ENCODE results near the gene PXMP2.
"Not testable (repeated sequence)": the region's sequence is repeated elsewhere in the genome, so short reads cannot be mapped to it uniquely, and the experiment has no call there.

PXMP2 gene

GRCh38 chr12:132660996-132661395, 26.4 kb upstream of the PXMP2 start:
- DNase-seq: no peak

GRCh38 chr12:132661972-132662371, 25.4 kb upstream of the PXMP2 start:
- DNase-seq: no peak

DNA sequence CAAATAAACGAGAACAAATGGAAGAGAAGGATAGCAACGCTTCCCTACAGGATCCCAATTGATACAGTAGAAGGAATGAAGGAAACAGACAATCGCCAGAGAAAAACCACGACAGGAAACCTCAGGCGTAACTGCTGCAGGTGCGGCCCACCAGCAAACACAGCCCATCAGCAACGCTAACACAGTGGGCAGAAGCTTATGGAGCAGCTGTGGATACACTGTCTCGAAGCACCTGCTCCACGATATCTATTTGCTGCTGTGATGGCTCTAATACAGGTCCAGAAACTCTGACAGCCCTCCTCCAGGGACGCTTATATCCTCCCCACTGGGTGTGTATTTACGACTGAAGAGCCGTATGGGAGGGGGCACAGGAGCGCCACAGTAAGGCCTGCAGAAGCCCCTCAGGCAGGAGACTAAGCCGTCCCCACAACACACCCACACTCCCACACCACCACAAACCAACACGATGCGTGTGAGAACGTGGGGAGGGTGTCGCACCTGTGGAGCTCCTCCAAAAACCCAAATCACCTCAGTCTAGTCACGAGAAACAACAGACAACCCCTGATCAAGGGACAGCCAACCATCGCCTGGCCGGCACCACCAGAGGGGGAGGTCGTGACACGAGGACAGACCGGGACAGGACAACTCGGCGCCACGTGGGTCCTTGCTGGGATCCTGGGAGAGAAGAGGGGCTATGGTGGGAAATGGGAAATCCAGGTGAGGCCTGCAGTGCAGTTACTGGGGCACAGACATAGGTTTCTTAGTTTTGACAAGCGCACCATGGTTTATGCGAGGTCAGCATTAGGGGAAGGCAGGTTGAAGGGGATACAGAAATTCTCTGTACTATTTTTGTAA, 24.3 kb upstream of the PXMP2 start:
- no peak for DNase-seq

- no peak for DNase-seq
Measured at GRCh38 chr12:132664206-132665148, 22.9 kb upstream of the PXMP2 start.

GRCh38 chr12:132665149-132665491, 22.3 kb upstream of the PXMP2 start:
- DNase-seq: no peak

GRCh38 chr12:132665794-132666193, 21.6 kb upstream of the PXMP2 start:
- DNase-seq: no peak

DNA sequence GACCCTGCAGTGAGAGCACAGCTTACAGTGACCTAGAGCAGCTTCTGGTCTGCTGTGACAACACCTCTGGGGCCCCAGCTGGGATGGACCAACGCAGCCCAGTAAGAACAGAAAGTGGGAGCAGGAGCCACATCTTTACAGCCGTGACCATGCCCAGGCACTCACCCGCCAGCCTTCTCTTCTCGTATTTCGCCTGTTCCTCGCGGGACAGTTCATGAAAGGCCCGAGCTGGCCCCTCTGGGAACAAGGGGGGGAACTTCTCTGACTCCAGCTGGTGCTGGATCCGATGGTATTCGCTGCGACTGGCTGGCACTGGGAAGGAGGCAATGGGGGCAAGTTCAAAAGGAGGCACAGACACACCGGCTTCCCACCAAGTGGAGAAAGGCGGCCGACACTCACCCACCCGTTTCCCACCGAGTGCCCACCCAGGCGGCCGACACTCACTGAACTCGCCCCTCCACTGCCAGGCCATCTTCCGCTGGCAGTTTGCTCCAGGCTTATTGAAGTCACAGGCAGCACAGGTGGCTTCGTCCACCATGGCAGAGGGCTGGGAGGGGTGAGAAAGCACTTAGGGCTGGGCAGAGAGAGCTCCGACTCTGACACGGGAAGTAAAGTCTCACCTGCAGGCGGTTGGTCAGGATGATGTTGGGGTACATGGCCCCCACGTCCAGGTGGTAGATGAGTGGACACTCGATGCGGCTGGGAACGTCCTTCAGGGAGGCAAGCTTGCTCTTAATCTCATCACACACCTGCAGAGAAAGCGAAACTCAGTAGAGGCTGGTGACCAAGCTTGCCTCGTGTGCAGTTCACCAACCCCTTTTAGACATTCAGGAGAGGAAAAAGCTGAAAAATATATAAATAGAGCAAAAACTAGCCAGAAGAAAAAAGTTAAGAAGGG, 18.9 kb upstream of the PXMP2 start:
- DNase-seq: no peak

DNA sequence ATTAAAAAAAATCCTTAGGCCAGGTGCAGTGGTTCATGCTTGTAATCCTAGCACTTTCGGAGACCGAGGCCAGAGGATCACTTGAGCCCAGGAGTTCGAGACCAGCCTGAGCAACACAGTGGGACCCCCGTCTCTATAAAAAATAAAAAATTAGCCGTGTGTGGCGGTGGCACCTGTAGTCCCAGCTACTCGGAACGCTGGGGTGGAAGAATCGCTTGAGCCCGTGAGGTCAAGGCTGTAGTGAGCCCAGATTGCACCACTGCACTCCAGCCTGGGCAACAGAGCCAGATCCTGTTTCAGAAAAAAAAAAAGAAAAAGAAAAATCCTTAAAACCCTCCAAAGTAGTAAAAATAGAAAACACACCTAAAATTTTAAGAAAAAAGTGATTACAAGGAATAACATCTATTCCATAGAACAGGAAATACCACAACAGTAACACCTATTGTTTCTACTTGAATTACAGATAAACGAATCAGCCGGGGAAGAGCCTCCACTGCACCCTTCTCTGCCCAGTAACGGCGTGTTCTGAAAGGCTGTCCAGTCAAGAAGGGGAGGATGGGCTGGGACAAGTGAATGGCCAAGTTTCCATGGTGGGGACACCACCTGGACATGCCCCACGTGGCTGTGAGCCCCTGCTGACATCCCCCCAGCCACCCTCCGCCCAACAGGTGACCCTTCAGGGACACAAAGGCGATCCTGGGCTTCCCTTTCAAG, 18.1 kb upstream of the PXMP2 start:
- DNase-seq: no peak

GRCh38 chr12:132672116-132672515, 15.3 kb upstream of the PXMP2 start:
- DNase-seq: no peak

- no peak for DNase-seq
Measured at GRCh38 chr12:132672678-132673077, 14.7 kb upstream of the PXMP2 start.

DNA sequence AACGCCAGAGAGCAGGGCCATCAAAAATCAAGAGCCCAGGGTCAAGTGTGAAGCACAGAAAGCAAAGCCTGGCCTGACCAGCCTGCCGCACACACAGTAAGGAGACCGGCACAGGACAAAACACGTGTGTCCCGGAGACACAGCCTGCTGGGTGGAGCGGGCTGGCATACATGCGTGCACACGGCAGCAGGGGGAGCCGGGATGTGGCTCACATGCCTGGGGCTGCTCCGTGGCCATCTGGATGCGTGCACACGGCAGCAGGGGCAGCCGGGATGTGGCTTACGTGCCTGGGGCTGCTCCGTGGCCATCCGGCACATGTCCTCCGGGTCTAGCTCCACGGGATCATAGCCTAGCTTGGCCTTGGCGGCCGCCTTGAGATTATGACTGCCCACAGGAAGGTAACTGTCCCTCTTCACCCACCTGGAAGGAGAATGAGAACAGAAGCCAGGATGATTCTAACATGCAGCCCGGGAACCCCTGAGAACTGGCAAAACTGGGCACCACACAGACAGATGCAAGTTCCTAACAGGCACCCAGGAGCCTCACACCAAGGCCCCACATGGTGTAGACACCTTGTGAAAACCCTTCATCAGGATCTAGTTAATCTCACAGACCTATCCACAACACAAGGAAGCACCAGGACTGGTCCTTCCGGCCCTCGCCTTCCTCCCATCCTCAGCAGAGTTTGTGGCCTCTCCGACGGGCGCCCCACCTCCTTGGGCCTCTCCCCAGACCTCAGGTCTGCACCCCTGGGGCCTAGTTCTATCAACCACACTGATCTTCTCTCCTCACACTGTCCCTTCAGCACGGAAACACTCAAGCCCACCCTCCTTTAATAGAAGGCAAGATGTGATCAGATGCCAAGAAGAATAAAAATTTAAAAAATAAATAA, 13.9 kb upstream of the PXMP2 start:
- DNase-seq: no peak

DNA sequence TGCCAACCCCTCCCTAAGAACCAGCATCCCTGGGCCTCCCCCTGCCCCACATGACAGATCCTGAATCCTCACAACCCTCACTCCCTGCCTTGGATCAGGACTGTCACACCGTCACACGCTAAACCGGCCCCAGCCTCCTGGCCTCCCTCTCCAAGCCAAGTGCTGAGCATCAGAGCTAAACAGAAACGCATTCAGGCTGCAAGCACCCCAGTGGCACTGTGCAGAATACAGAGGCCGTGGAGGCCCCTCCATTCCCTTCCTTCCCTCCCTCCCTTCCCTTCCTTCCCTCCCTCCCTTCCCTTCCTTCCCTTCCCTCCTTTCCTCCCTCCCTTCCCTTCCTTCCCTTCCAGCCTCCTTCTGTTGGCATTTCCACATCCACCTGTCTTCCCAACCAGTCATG, 12.8 kb upstream of the PXMP2 start:
- no peak for DNase-seq

DNA sequence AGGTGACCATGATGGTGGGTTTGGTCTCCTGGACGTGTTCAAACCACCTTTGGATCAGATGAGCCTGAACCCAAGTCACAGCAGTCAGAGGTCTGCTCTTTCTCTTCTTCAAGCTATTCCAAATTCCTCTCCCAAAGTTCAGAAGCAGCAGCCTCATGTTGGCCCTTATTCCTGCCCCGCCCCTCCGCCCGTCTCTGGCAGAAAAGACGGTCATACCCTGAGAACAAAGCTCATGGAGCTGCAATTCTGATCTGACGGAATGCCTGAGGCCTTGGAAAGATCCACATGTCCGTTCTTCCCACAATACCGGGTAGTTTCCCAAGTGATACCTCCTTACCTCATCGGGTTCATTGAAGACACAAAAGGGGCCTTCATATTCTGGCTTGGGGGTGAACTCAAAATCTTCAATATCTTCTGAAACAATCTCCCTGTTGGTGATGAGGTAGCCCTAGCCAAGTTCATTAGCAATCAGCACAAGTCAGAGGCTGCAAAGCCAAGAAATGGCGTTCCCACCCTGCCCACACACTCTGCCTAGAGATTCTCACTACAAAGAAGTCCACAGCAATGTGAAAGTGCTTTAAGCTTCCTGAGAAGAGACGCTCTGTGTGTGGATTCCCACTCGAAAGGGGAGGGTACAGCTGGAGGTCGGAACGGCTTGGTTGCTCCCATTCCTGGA, 11.5 kb upstream of the PXMP2 start:
- no peak for DNase-seq

- no peak for DNase-seq
Measured at GRCh38 chr12:132677492-132677891, 9.9 kb upstream of the PXMP2 start.

GRCh38 chr12:132685400-132685799, 2.0 kb upstream of the PXMP2 start:
- DNase-seq: no peak

DNA sequence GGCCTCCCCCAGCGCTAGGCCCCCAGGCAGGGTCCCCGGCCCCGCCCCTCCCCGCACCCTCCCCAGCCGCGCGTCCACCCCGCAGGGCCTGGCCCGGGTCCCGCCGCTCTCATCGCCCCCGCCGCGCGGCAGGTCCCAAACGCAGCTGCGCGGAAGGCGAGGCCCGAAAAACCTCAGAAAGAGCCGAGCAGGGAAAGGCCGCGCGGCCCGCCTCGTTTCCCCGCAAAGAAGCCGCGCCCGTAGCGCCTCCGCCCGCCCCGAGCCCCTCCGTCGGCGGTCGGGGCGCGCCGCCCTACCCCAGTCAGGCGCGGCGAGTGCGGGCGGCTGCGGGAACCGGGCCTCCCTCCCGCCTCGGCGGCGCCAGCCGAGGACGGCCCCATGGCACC, 569 bp upstream of the PXMP2 start:
- peak; percentile 71 for DNase-seq

DNA sequence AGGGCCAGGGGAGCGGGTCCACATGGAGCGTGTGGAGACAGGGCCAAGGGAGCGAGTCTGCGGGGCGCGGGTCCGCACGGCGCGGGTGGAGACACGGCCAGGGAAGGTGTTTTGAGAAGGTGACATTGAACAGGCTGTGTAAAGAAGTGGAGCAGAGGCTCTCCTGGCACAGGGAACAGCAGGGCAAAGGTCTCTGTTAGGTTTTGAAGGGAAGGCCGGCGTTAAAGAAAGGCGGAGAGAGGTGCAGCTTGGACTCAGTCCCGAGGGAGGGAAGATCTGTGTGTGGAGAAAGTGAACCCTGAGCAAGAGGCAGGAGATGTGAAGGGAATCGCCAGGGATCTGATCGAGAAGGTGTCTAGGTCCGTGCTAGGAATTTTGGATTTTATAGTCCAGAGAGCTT, 1.8 kb downstream of the PXMP2 start:
- no peak for DNase-seq

GRCh38 chr12:132690112-132690511, 2.7 kb downstream of the PXMP2 start:
- DNase-seq: no peak

DNA sequence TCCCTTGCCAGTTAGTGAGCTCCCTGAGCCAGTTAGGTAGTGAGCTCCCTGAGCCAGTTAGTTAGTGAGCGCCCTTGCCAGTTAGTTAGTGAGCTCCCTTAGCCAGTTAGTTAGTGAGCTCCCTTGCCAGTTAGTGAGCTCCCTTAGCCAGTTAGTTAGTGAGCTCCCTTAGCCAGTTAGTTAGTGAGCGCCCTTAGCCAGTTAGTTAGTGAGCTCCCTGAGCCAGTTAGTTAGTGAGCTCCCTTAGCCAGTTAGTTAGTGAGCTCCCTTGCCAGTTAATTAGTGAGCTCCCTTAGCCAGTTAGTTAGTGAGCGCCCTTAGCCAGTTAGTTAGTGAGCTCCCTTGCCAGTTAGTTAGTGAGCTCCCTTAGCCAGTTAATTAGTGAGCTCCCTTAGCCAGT, 4.6 kb downstream of the PXMP2 start:
- not testable (repeated sequence) for DNase-seq

DNA sequence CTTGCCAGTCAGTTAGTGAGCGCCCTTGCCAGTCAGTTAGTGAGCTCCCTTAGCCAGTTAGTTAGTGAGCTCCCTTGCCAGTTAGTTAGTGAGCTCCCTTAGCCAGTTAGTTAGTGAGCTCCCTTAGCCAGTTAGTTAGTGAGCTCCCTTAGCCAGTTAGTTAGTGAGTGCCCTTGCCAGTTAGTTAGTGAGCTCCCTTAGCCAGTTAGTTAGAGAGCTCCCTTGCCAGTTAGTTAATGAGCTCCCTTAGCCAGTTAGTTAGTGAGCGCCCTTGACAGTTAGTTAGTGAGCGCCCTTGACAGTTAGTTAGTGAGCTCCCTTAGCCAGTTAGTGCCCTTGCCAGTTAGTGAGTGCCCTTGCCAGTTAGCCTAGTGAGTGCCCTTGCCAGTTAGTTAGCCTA, 7.5 kb downstream of the PXMP2 start:
- DNase-seq: not testable (repeated sequence)

DNA sequence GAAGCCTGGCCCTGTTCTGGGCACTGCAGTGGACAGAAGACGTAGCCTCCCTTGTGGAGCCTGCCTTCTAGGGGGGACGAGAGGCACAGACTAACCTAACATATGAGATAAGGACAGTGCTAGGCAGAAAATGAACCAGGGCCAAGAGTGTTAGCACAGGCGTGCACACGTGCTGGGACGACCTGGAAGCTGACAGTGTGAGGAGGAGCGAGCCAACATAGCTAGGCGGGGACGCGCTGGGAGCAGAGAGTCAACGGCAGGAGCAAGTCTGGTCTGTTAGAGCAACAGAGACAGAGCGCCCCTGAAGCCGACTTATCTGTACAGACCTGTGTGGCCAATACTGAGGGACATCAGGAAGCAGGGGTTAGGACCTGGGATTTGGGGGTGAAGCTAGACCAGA, 8.0 kb downstream of the PXMP2 start:
- no peak for DNase-seq
